NAMALWA (cell line): ENCODE results near the gene UBAC2.
"Not testable (repeated sequence)": the region's sequence is repeated elsewhere in the genome, so short reads cannot be mapped to it uniquely, and the experiment has no call there.

ENCODE experiments used
- DNase-seq: peaks from one replicate; pipeline ENCODE4 v3.0.0-alpha.2; 2015; ENCODE audit warnings: low spot score

The UBAC2 gene

GRCh38 chr13:99396446-99396845, 195.8 kb downstream of the UBAC2 start:
- no peak for DNase-seq

- DNase-seq: no peak
These were observed 197.4 kb downstream of the UBAC2 start for GRCh38 chr13:99398071-99398470.

- no peak for DNase-seq
These were observed 198.4 kb downstream of the UBAC2 start for GRCh38 chr13:99398916-99399622.

GRCh38 chr13:99399623-99399974, 198.9 kb downstream of the UBAC2 start:
- no peak for DNase-seq

- no peak for DNase-seq
These were observed 202.9 kb downstream of the UBAC2 start for GRCh38 chr13:99403458-99403971.

- no peak for DNase-seq
These were observed 203.5 kb downstream of the UBAC2 start for GRCh38 chr13:99404005-99404755.

- no peak for DNase-seq
These were observed 205.3 kb downstream of the UBAC2 start for GRCh38 chr13:99405966-99406365.

- DNase-seq: no peak
These were observed 206.1 kb downstream of the UBAC2 start for GRCh38 chr13:99406799-99407201.

- DNase-seq: no peak
These were observed 207.4 kb downstream of the UBAC2 start for GRCh38 chr13:99407906-99408702.

GRCh38 chr13:99408703-99409000, 208.0 kb downstream of the UBAC2 start:
- DNase-seq: no peak

GRCh38 chr13:99409461-99410083, 208.9 kb downstream of the UBAC2 start:
- DNase-seq: not testable (repeated sequence)

GRCh38 chr13:99410646-99411475, 210.2 kb downstream of the UBAC2 start:
- not testable (repeated sequence) for DNase-seq

- no peak for DNase-seq
These were observed 212.2 kb downstream of the UBAC2 start for GRCh38 chr13:99412856-99413255.

GRCh38 chr13:99414048-99414995, 213.7 kb downstream of the UBAC2 start:
- no peak for DNase-seq

- no peak for DNase-seq
These were observed 214.5 kb downstream of the UBAC2 start for GRCh38 chr13:99415014-99415650.

GRCh38 chr13:99415851-99416331, 215.2 kb downstream of the UBAC2 start:
- DNase-seq: no peak

- no peak for DNase-seq
These were observed 215.9 kb downstream of the UBAC2 start for GRCh38 chr13:99416411-99417121.

- DNase-seq: no peak
These were observed 216.8 kb downstream of the UBAC2 start for GRCh38 chr13:99417201-99418102.
